ENCODE results near the gene KYNU.
A peak's percentile ranks its signal among the peaks of the same experiment; 100 is the strongest.
"Not testable (repeated sequence)": the region's sequence is repeated elsewhere in the genome, so short reads cannot be mapped to it uniquely, and the experiment has no call there.

KYNU gene

DNA sequence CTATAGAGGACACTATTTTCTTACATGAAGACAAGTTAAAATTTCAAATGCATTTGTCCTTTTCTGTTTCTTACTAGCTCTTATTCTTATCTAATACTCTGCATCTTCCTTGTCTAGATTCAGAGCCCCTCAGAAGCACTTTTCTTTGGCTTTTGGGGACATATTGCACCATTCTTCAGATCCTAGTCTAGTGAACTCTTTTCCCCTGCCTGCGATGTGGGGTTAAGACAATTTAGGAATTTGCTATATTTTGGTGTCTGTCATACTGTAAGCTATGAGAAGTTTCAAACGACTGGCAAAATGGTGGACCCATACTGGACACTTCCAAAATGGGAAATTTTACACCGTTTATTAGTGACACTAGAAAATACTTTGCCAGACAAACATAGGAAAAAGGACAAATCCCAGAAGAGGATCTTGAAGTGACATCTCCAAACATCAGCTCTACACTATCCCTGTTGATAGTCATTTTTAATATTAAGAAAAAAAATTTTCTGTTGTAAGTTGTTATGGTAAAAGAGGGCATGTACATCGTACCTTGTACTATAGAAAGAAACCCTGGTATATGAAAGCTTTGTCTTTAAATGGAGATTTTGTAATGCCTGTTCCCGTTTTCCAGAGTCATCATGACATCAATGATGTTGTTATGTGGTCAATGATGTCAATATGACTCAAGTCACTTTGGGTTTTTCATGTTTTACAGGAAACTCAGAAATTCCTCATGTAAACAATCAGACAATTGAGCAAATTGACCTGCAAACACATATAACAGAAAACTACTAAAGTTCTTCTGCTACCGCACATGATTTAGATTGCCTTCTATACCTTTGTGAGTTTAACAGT, 4.4 kb upstream of the KYNU start:
- no peak for DNase-seq

DNA sequence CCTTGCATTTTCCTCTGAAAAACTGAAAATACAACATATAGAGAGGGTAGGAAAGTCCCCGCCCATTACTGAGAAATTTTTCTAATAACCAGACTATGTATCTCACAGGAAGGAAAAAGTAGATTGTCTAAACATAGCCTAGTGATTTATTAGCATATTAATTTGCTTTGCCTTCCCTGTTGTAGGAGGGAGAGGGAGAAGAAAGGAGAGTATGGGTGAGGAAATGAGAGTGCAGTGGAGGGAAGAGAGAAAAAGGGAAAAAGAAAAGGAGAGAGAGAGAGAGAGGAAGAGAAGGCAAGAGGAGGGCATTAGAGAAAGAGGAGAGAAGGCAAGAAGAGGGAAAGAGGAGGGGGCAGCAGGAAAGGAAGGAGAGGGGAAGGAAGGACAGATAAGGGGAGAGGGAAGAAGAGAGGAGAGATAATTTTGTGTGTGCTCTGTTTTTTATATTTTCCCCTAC, 3.6 kb upstream of the KYNU start:
- no peak for DNase-seq

DNA sequence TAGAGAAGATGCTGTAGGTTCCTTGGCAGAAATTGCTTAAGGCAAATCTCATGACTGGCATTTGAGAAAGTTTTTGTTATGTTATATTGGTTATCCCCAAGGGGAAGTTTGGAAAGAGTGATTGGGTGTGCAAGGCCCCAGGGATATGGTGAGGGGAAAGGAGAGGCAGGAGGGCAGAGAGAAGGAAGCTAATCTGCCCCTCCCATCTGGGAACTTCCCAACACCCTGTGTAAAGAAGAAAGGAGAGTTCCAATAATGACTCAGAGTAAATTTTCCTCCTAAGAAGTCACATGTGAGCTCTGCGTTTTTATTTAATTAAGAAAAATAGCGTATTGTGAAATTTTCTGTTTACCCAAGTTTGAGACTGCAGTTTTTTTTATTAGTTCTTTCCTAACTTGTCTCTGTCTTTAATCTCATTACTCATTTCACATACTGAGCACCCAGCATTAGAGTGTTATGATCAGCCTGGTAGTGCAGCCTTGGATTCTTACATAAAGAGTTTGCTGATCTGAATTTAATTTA, 3.1 kb upstream of the KYNU start:
- DNase-seq: peak; percentile 35 to 82

DNA sequence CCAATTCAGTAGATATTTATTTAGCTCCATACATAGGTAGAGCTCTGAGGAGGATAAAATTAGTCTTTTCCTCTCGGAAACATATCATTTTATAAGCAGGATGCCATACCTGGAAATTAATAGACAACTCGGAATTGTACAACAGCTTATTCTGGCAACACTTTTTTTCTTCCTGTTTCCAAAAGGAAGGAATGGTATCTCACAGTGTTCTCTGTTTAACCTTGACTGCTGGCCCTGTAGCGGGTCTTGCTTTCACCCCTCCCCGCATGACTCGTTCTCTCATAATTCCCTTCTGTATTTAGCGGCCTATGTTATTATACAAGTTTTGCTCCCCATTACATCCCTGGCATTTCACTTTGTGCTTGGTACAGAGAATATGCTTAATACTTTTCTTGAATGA, 2.5 kb upstream of the KYNU start:
- no peak for DNase-seq

DNA sequence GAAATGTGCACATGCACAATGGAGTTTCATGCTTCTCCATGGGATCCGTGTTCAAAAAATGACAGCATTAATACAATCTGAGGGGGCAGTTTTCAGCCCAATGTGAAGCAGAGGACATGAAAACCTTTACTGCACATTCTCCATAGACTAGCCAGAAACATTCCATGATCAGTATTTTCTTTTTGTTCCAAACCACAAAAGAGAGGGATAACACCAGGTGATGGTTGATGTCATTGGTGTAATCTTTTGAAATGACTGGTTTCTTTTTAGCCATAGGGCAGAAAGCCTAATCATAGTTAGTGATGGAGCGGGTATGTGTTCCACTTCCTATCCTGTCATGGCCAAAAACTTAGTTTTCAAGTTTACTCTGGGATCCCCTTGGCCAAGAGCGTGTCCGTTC, 1.8 kb upstream of the KYNU start:
- no peak for DNase-seq

DNA sequence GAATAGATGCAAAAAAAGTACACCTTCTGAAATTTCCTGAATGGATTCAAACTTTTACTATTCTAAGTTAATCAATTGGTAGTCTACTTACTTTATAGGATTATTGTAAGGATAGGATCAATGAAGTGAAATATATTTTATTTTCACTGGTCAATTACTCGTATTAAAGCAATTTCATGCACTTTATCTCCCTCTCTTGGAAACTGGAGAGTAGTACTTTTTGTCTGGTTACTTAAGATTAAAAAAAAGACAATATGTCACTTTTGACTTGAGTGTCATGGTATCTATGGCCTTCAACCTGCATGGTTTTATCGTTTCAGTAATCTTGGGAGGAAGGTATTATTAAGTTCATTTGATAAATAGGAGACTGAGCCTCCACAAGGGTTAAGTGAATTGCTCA, 1.0 kb upstream of the KYNU start:
- DNase-seq: no peak

DNA sequence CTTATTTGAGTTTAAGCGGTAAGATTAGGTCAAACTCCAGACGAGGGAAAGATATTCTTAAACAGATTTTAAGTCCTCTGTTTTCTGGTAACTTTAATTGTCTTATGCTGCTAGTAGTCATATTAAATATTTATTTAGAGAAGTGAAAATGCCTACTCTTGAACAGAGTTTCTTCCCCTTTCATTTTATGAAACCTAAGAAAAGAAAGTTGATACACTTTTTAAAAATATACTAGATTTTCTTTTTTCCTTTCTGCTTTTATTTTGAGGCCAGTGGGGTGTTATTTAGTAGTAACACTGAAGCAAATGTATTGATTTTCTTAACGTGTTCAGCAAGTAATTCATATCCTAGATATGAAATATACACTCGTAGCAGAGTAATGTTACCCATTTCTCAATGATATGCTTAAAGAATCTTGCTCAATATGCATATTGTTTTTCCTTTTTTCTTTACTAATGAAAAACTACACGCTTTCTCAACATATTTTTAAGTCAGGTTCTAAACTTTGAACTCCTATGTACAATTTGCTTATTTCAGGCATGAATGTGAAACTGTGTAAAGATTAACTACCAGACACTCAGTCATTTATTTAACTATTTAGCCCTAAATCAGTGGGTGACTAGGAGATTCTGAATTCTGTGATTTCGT, 691 bp downstream of the KYNU start:
- no peak for DNase-seq

DNA sequence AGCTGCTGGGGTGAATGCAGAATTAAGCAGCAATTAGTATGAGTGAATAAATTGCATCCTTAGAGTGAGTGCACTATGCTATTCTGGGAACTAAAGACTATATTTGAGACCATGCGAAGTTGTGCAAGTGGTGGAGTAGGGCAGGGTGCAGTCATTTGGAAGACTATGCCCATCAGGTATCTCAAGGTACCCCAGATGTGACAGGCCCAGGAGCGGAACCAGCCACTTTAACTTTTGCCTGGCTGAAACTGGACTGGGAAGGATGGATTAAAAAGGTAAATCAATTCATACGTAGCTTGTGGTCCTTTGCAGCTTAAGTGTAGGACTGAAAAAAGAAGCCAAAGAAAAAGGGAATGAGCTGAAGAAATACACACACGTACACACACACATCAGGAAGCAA, 1.7 kb downstream of the KYNU start:
- no peak for DNase-seq

DNA sequence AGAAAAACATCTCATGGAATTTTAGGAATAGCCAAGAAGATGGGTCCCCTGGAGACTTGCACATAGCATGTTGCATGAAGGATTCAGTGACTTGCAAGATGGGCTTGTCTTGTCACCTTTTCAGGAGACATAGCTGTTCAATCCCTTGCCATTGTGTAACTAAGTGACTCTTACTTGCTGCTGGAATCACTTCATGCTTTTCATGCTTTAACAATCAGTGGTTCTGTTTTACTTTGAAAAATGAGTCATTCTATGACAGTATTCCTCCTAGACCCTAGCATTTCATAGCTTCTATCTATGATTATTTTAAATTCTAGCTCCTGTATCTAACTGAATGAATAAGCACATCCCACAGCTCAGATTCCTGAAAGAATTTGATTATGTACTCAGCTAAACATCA, 2.8 kb downstream of the KYNU start:
- no peak for DNase-seq

DNA sequence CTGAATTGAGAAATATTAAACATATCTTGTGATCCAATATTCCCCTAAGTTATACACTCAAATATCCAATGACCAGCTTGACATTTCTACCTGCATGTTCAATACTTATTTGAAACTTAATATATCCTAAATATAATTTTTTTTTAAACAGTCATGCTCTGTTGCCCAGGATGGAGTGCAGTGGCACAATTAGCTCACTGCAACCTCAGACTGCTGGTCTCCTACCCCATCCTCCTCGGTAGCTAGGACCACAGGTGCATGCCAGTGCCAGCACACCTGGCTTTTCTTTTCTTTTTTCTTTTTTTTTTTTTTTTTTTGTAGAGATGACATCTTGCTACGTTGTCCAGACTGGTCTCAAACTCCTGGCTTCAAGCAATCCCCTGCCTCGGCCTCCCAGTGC, 4.2 kb downstream of the KYNU start:
- no peak for DNase-seq

DNA sequence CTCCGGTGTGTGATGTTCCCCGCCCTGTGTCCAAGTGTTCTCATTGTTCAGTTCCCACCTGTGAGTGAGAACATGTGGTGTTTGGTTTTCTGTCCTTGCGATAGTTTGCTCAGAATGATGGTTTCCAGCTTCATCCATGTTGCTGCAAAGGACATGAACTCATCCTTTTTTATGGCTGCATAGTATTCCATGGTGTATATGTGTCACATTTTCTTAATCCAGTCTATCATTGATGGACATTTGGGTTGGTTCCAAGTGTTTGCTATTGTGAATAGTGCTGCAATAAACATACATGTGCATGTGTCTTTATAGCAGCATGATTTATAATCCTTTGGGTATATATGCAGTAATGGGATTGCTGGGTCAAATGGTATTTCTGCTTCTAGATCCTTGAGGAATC, 5.0 kb downstream of the KYNU start:
- not testable (repeated sequence) for DNase-seq

DNA sequence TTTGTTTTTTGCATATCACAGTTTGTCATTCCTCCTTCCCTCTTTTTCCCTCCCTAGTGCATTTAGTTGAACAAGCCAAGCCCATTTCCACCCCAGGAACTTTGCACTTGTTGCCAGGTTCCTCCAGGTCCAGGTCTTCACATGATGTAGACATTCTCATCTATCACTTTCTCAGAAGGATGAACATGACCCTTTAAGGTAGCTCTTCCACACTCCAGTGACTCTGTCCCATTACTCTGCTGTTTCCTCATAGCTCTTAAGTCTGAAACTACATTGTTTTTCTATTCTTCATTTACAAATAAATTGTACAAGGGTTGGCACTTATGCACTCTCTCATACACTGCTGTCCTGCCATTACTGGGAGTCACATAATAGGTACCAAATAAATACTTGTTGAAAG, 6.1 kb downstream of the KYNU start:
- DNase-seq: no peak

DNA sequence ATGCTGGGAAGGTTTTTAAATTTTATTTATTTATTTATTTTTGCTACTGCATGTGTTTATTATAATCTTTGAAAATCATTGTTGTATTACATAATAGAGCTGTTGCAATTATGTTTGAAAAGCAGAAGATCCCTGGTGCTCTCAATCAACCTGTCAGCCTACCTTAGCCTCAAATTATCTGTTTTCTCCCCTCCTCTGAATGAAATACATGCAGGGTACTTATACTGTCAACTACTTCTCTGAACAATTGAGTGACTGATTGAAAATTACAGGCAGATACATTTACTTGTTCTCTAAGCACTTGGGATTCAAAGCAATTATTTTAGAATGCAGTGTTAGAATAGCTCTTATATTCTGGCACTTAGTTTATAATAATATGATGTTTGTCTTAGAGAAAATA, 8.1 kb downstream of the KYNU start:
- DNase-seq: no peak

DNA sequence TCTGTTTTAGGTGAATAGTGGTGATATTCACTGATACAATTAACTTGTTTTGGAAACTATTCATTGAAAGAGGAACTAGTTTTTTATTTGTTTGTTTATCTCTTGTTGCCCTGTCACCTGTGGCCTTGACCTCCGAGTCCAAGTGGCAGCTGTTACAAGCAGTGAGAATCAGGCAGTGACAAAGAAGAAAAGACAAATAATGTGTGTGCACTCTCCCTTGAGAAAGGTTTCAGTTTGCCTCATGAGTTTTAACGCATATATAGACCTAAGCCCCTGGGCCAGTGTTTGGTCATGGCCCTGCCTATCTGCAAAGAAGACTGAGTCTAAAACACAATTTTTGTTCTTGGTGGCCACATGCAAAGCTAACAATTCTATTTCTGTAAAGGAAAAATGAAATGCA, 15.3 kb downstream of the KYNU start:
- DNase-seq: peak in 1 of 2 donors; percentile 25

DNA sequence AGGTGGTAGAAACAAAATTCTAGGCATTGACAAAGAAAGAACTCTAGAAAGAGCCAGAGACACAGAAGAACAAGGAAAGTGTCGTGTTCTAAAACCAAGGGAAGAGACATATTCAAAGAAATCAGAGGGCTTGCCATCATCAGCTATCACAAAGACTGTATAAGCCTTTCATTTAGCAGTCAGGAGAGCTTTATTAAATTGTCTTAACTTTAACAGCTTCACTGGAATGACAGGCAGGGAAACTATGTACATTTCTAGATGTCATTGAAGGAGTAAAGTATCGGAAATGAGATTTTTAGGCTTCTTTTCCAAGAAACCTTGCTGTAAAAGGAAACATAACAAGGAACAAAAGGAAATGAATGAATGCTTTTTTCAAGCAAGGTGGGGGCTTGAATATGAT, 15.8 kb downstream of the KYNU start:
- no peak for DNase-seq

DNA sequence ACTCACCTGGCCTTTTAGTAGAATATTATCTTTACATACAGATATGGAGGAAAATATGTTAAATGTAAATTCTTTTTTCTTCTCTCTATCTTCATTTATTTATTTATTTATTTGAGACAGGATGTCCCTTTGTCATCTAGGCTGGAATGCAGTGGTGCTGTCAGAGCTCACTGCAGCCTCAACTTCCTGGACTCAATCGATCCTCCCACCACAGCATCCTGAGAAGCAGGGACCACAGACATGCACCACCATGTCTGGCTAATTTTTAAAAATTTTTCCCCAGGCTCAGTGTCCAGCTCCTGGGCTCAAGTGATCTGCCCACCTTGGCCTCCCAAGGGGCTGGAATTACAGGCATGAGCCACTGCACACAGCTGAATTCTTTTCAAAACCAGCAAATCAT, 20.3 kb downstream of the KYNU start:
- no peak for DNase-seq

DNA sequence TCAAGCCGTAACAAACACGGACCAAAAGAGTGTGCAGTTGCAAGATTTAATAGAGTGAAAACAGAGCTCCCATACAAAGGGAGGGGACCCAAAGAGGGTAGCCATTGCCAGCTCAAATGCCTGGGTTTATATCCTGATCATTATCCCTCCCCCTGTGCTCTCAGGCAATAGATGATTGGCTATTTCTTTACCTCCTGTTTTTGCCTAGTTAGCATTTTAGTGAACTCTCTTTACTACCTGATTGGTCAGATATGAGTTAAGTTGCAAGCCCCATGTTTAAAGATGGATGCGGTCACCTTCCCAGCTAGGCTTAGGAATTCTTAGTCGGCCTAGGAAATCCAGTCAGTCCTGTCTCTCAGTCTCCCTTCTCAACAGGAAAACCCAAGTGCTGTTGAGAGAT, 22.9 kb downstream of the KYNU start:
- not testable (repeated sequence) for DNase-seq

DNA sequence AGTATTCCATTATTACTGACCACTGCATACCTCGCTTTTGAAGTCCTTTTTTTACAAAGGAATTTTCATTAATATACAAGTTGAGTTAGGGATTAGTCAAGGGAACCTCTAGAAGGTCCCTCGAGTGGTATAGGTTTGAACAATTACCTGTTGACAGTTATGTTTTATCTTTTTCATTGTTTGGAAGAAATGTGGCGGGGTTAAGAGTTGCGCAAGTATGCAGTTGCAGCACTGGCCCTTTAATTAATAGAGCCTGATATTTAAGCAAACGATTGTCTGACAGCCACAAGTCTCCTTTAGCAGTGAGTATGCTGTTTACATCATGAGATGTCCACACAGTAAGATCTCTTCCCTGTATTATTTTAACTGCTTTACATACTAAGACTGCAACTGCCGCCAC, 24.3 kb downstream of the KYNU start:
- DNase-seq: no peak

DNA sequence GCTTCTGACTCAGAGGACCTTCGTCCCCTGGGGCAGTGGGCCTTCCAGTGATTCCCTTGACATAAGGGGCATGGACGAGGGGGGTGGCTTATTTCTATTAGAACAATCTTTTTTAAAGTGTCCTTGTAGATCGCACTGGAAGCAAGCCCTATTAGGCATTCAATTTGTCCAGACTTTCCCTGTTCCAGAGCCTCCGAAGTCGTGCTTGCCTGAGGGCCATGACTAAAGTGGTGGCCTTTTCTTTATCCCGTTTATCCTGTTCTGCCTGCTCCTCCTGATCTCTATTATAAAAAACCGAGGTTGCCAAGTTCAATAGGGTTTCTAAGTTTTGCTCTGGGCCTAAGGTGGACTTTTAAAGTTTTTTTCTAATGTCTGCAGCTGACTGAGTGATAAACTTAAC, 26.3 kb downstream of the KYNU start:
- DNase-seq: not testable (repeated sequence)

DNA sequence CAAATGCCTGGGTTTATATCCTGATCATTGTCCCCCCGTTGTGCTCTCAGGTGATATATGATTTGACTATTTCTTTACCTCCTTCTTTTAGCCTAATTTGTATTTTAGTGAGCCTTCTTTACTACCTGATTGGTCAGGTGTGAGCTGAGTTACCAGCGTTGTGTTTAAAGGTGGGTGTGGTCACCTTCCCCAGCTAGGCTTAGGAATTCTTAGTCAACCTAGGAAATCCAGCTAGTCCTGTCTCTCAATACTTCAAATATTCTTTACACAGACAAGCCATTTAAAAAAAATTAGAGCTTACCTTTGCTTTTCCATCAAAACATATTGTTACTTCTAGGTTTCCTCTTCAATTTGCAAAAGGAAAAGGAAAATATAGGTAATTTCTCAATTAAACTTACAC, 30.2 kb downstream of the KYNU start:
- DNase-seq: no peak

DNA sequence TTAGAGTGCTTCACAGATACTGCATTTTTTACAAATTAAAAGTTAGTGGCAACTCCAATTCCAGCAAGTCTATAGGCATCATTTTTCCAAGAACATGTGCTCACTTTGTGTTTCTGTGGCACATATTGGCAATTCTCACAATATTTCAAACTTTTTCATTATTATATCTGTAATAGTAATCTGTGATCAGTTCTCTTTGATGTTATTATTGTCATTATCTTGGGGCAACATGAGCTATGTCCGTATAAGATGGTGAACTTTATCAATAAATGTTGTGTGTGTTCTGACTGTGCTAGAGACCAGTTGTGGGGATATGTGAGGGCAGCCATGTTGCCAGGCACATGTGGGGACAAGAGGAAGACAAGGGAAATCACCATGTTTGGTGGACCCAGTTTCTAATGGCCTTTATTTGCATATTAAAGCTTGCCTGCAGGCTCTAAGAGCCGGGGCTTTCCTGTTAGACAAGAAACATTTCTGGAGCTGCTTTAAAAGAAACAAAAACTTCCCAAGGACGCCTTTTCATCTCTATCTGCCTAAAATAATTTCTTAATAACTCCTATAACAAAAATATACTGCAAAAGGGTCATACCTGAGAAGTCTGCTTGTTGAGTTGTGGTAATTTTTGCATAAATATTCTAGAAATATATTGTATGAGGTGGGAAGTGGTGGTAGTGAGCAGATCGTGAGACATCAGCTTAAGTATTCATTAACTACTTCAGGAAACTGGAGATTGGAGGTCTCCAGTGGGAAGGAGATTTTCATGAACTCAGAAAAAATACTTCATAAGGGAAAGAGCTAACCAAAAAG, 37.2 kb downstream of the KYNU start:
- DNase-seq: no peak

DNA sequence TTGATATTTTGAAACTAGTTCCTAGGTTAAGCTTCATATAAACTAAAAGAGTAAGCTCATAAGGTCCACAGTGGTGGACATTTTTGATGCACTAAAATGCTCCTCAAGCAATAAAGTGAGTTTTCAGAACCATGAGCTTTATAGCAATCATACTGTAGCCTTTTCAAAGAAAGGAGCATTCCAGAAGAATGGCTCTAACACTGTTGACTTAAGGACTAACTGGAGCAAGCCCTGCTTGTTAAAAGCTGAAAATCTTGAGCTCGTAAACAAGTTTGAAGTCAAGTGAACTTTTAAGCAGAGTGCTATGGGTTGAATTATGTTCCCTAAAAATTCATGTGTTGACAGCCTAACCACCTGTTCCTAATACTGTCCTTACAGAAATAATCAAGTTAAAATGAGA, 38.0 kb downstream of the KYNU start:
- no peak for DNase-seq

DNA sequence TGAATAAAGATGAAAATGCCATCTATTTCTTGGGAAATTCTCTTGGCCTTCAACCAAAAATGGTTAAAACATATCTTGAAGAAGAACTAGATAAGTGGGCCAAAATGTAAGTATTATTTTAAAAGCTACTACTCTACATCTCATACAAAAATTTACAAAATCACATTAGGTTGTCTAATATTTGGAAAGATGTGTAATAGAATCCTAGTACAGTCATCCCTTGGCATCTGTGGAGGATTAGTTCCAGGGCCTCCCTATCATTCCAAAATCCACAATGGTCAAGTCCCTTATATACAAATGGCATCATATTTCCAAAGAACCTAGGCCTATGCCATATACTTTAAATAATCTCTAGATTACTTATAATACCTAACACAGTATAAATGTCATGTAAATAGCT, 41.2 kb downstream of the KYNU start:
- no peak for DNase-seq

DNA sequence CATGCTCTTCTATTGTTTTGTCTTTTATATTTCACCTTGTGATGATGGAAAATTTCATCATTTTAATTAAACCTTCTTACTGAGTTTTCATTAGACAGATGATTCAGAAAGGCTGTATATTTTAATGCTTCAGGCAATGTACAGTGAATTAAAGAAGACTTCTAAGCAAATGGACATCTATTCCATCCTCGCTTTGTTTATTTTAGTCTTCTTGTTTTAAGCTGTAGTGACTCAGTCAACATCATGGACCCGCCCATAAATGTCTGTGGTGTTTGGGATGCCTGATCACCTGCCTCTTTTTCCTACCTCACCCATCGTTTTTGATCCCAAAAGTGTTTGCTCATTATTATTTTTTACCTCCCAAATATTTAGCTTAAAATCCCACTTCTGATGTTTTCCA, 43.1 kb downstream of the KYNU start:
- DNase-seq: no peak

All from CD4-positive, alpha-beta T cell treated with Interleukin-4 for 1 hour (primary cell).